Vagina (tissue), 2 donors: Measurements from ENCODE around the gene UST.

ENCODE experiments used
- POLR2A ChIP-seq, 2 donors: fragments of 450-650 bp; IDR thresholded peaks; one replicate each; pipeline ENCODE4 v1.6.1; 2017; ENCODE audit warnings: antibody characterized with exemption in 2 of 2, mild to moderate bottlenecking in 2 of 2, moderate library complexity in 2 of 2
- TF ChIP-seq, protein P1 (sequence below), 3 experiments: fragments of 450-650 bp in 2 of 3; fragments of 200-600 bp in 1 of 3; sonication (generic) in 1 of 3; IDR thresholded peaks; one replicate each; pipeline ENCODE4 v1.5.1; 2017 to 2019; ENCODE audit warnings: antibody characterized with exemption in 3 of 3, mild to moderate bottlenecking in 2 of 3, moderate library complexity in 2 of 3

DNA sequence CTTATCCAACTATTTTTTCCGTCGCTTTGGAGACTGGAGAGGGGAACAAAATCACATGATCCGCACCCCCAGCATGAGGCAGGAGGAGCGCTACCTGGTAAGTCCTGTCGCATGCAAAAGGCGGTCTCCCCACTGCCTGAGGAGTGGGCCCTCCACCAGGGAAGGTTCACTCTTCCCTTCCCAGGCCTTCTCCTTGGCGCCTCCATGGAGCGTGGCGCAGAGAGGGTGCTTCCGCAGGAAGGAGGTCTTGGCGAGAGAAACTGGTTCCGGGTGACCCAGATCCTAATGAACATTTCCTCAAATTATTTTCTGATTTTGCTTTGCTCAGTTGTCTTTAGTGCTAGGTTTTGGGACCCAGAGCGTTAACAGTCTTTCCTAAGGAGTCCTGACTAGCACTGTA lies 217.6 kb downstream of the UST start:
- TF ChIP-seq, protein P1, sequence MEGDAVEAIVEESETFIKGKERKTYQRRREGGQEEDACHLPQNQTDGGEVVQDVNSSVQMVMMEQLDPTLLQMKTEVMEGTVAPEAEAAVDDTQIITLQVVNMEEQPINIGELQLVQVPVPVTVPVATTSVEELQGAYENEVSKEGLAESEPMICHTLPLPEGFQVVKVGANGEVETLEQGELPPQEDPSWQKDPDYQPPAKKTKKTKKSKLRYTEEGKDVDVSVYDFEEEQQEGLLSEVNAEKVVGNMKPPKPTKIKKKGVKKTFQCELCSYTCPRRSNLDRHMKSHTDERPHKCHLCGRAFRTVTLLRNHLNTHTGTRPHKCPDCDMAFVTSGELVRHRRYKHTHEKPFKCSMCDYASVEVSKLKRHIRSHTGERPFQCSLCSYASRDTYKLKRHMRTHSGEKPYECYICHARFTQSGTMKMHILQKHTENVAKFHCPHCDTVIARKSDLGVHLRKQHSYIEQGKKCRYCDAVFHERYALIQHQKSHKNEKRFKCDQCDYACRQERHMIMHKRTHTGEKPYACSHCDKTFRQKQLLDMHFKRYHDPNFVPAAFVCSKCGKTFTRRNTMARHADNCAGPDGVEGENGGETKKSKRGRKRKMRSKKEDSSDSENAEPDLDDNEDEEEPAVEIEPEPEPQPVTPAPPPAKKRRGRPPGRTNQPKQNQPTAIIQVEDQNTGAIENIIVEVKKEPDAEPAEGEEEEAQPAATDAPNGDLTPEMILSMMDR (IDR thresholded peaks at IDR 0.05) = no peak
- no peak for TF ChIP-seq POLR2A (IDR thresholded peaks at IDR 0.05)
